Chondrocyte (in vitro differentiated cells): ENCODE results near the gene SEC22A. TPM values are rescaled to one million over a fixed set of nuclear protein-coding genes. Genes with fewer than 3 reads are reported as not detected.

Experiments used
- DNase-seq: peaks from one replicate; pipeline ENCODE4 v3.0.0; 2021; ENCODE audit warnings: mixed read lengths, low spot score
- H3K27ac Mint-ChIP-seq: one replicate; pipeline ENCODE4 v1.8.0; 2021; ENCODE audit warnings: mild to moderate bottlenecking, moderate library complexity, mixed read lengths; ENCODE audit not compliant: unreplicated experiment
- H3K27me3 Mint-ChIP-seq: 2 replicates; pipeline ENCODE4 v1.8.0; 2021; ENCODE audit warnings: low read depth, mixed read lengths
- H3K36me3 Mint-ChIP-seq: 2 replicates; pipeline ENCODE4 v1.8.0; 2021; ENCODE audit warnings: low read depth, mixed read lengths
- H3K4me1 Mint-ChIP-seq: 2 replicates; pipeline ENCODE4 v1.8.0; 2021; ENCODE audit warnings: low read depth, mild to moderate bottlenecking, mixed read lengths
- H3K4me3 Mint-ChIP-seq: one replicate; pipeline ENCODE4 v1.8.0; 2021; ENCODE audit warnings: mild to moderate bottlenecking, moderate library complexity, mixed read lengths; ENCODE audit not compliant: unreplicated experiment
- H3K9me3 Mint-ChIP-seq: 2 replicates; pipeline ENCODE4 v1.8.0; 2021; ENCODE audit warnings: low read depth, mixed read lengths
- CTCF ChIP-seq: fragments of 200-600 bp; sonication (generic); IDR thresholded peaks from 2 replicates; pipeline ENCODE4 v1.5.0; 2021; ENCODE audit warnings: antibody characterized with exemption, mild to moderate bottlenecking, moderate library complexity
- total RNA-seq: library from RNA; stranded (reverse); gene quantifications from 3 replicates; pipeline ENCODE4 v1.2.1, GENCODE V29; 2021

Gene SEC22A
- total RNA-seq, 1 donor from 2014 or later, result 14.4 TPM

GRCh38 chr3:123155471-123156011 is 46.2 kb upstream of the SEC22A start:
- DNase-seq, result peak; percentile 72
- Mint-ChIP-seq H3K36me3 (peaks cover 38% of the 10 kb centered on the region), H3K27ac (peak overlapping the region; percentile 49), H3K4me3 (peak overlapping the region; percentile 6), H3K9me3 (no peaks in the 10 kb centered on the region), H3K4me1 (no peaks in the 10 kb centered on the region), H3K27me3 (no peaks in the 10 kb centered on the region)
- TF ChIP-seq CTCF, result no peak

GRCh38 chr3:123156276-123156995 is 45.3 kb upstream of the SEC22A start:
- no peak for TF ChIP-seq CTCF
- peaks cover 37% of the 10 kb centered on the region for H3K36me3 Mint-ChIP-seq
- H3K27me3 Mint-ChIP-seq, result no peaks in the 10 kb centered on the region

GRCh38 chr3:123157209-123157597 is 44.5 kb upstream of the SEC22A start:
- TF ChIP-seq CTCF, result no peak
- Mint-ChIP-seq H3K27ac (peak overlapping the region; percentile 61), H3K27me3 (no peaks in the 10 kb centered on the region), H3K9me3 (no peaks in the 10 kb centered on the region), H3K4me1 (no peaks in the 10 kb centered on the region), H3K36me3 (peaks cover 40% of the 10 kb centered on the region), H3K4me3 (no peak overlapping the region)
- peak; percentile 60 for DNase-seq

More at GRCh38 chr3:123156276-123156995, 45.3 kb upstream of the SEC22A start:
- peak; percentile 67 for DNase-seq
- Mint-ChIP-seq H3K4me1 (no peaks in the 10 kb centered on the region), H3K4me3 (no peak overlapping the region), H3K9me3 (no peaks in the 10 kb centered on the region), H3K27ac (peak overlapping the region; percentile 61)

GRCh38 chr3:123157598-123158287 is 44.0 kb upstream of the SEC22A start:
- no peak overlapping the region for H3K4me3 Mint-ChIP-seq
- no peaks in the 10 kb centered on the region for H3K4me1 Mint-ChIP-seq
- TF ChIP-seq CTCF, result no peak
- DNase-seq, result peak; percentile 56
- no peaks in the 10 kb centered on the region for H3K27me3 Mint-ChIP-seq
- no peaks in the 10 kb centered on the region for H3K9me3 Mint-ChIP-seq
- H3K36me3 Mint-ChIP-seq, result peaks cover 41% of the 10 kb centered on the region
- H3K27ac Mint-ChIP-seq, result peak overlapping the region; percentile 3

- no peaks in the 10 kb centered on the region for H3K27me3 Mint-ChIP-seq
- no peak overlapping the region for H3K4me3 Mint-ChIP-seq
- no peak for TF ChIP-seq CTCF
- no peaks in the 10 kb centered on the region for H3K9me3 Mint-ChIP-seq
- peak overlapping the region; percentile 3 for H3K27ac Mint-ChIP-seq
- DNase-seq, result no peak
- H3K36me3 Mint-ChIP-seq, result peaks cover 44% of the 10 kb centered on the region
- H3K4me1 Mint-ChIP-seq, result no peaks in the 10 kb centered on the region
Observed at GRCh38 chr3:123158330-123158729, 43.4 kb upstream of the SEC22A start.
